GM19467 (cell line): Measurements from ENCODE around the gene NOX5.

ENCODE experiments used
- ATAC-seq: cut with Tn5 transposase; IDR thresholded peaks from one replicate; pipeline ENCODE4 v1.9.1; 2021; ENCODE audit warnings: mild to moderate bottlenecking, moderate library complexity; ENCODE audit not compliant: unreplicated experiment

The NOX5 gene

GRCh38 chr15:69017978-69018377 lies 3.5 kb downstream of the NOX5 start:
- ATAC-seq, result no peak

GRCh38 chr15:69018951-69019350 lies 4.5 kb downstream of the NOX5 start:
- ATAC-seq, result no peak

- ATAC-seq, result no peak
Observed at GRCh38 chr15:69021895-69022294, 7.4 kb downstream of the NOX5 start.

- ATAC-seq, result no peak
Observed at GRCh38 chr15:69025320-69025719, 10.8 kb downstream of the NOX5 start.

- no peak for ATAC-seq
Observed at GRCh38 chr15:69026355-69026754, 11.9 kb downstream of the NOX5 start.

GRCh38 chr15:69027976-69028518 lies 13.6 kb downstream of the NOX5 start:
- ATAC-seq, result no peak

GRCh38 chr15:69031013-69032001 lies 16.8 kb downstream of the NOX5 start:
- no peak for ATAC-seq

GRCh38 chr15:69032031-69032430 lies 17.5 kb downstream of the NOX5 start:
- no peak for ATAC-seq

GRCh38 chr15:69032703-69033373 lies 18.3 kb downstream of the NOX5 start:
- ATAC-seq, result no peak

- no peak for ATAC-seq
Observed at GRCh38 chr15:69034352-69034751, 19.9 kb downstream of the NOX5 start.

GRCh38 chr15:69035205-69035917 lies 20.9 kb downstream of the NOX5 start:
- no peak for ATAC-seq

- ATAC-seq, result no peak
Observed at GRCh38 chr15:69035918-69036258, 21.4 kb downstream of the NOX5 start.

GRCh38 chr15:69036826-69037225 lies 22.3 kb downstream of the NOX5 start:
- no peak for ATAC-seq

- no peak for ATAC-seq
Observed at GRCh38 chr15:69037482-69037881, 23.0 kb downstream of the NOX5 start.

- ATAC-seq, result no peak
Observed at GRCh38 chr15:69037977-69038376, 23.5 kb downstream of the NOX5 start.

GRCh38 chr15:69038508-69038907 lies 24.0 kb downstream of the NOX5 start:
- ATAC-seq, result no peak

- ATAC-seq, result no peak
Observed at GRCh38 chr15:69039516-69040225, 25.2 kb downstream of the NOX5 start.

- ATAC-seq, result no peak
Observed at GRCh38 chr15:69042531-69042930, 28.0 kb downstream of the NOX5 start.

- ATAC-seq, result no peak
Observed at GRCh38 chr15:69045802-69046201, 31.3 kb downstream of the NOX5 start.

GRCh38 chr15:69046781-69047180 lies 32.3 kb downstream of the NOX5 start:
- ATAC-seq, result no peak

- no peak for ATAC-seq
Observed at GRCh38 chr15:69049976-69050375, 35.5 kb downstream of the NOX5 start.
